NK-92 treated with Interleukin-12 subunit alpha and Interleukin-12 subunit beta, amount 100 ng/mL, for 24 hours (cell line): Measurements from ENCODE around the gene TAS1R2.

ENCODE experiments used
- DNase-seq: peaks from one replicate; lab custom pipeline; 2025; lab: John Stamatoyannopoulos, UW

Gene TAS1R2

GRCh38 chr1:18802231-18802630, 57.2 kb downstream of the TAS1R2 start:
- no peak for DNase-seq

GRCh38 chr1:18800258-18800657, 59.2 kb downstream of the TAS1R2 start:
- no peak for DNase-seq

GRCh38 chr1:18799454-18799853, 60.0 kb downstream of the TAS1R2 start:
- no peak for DNase-seq

- no peak for DNase-seq
These were observed 60.5 kb downstream of the TAS1R2 start for GRCh38 chr1:18798946-18799345.

GRCh38 chr1:18798533-18798932, 60.9 kb downstream of the TAS1R2 start:
- DNase-seq: no peak

GRCh38 chr1:18796950-18797349, 62.5 kb downstream of the TAS1R2 start:
- no peak for DNase-seq

- no peak for DNase-seq
These were observed 64.3 kb downstream of the TAS1R2 start for GRCh38 chr1:18795002-18795689.

- DNase-seq: no peak
These were observed 64.9 kb downstream of the TAS1R2 start for GRCh38 chr1:18794561-18794960.

- no peak for DNase-seq
These were observed 65.4 kb downstream of the TAS1R2 start for GRCh38 chr1:18794051-18794450.

- DNase-seq: no peak
These were observed 66.3 kb downstream of the TAS1R2 start for GRCh38 chr1:18793164-18793563.

GRCh38 chr1:18792747-18793146, 66.7 kb downstream of the TAS1R2 start:
- no peak for DNase-seq
